Measurements from ENCODE around the gene LEAP2.

LEAP2 gene

GRCh38 chr5:132873119-132873929, at the start of gene LEAP2:
Gene LEAP2, plus strand, starts transcription at chr5:132873668. Its CDS starts 27 bp downstream, at chr5:132873695.
- Mint-ChIP-seq H3K9me3 (no peaks in the 10 kb centered on the region), H3K36me3 (peaks cover 66% of the 10 kb centered on the region), H3K4me3 (no peak within 1 kb of the TSS), H3K27ac (peak within 1 kb of the TSS; percentile 55), H3K4me1 (peaks cover 6% of the 10 kb centered on the region)
- ATAC-seq (no peak), DNase-seq (ENCODE audit: low spot score in 2 of 2) (no peak)

GRCh38 chr5:132824426-132824825, 49.0 kb upstream of the LEAP2 start:
- DNase-seq (ENCODE audit: low spot score in 2 of 2) (no peak), ATAC-seq (no peak)
- Mint-ChIP-seq H3K4me1 (peaks cover 12% of the 10 kb centered on the region), H3K27ac (no peak overlapping the region), H3K9me3 (no peaks in the 10 kb centered on the region), H3K36me3 (no peaks in the 10 kb centered on the region), H3K4me3 (peak overlapping the region; percentile 45)

GRCh38 chr5:132825033-132825833, 48.2 kb upstream of the LEAP2 start:
- H3K36me3 Mint-ChIP-seq: no peaks in the 10 kb centered on the region
- ATAC-seq (peak; percentile 8), DNase-seq (ENCODE audit: low spot score in 2 of 2) (no peak)
- no peak overlapping the region for H3K27ac Mint-ChIP-seq
- H3K4me1 Mint-ChIP-seq: peaks cover 13% of the 10 kb centered on the region
- H3K4me3 Mint-ChIP-seq: peak overlapping the region; percentile 45
- H3K9me3 Mint-ChIP-seq: no peaks in the 10 kb centered on the region

DNA sequence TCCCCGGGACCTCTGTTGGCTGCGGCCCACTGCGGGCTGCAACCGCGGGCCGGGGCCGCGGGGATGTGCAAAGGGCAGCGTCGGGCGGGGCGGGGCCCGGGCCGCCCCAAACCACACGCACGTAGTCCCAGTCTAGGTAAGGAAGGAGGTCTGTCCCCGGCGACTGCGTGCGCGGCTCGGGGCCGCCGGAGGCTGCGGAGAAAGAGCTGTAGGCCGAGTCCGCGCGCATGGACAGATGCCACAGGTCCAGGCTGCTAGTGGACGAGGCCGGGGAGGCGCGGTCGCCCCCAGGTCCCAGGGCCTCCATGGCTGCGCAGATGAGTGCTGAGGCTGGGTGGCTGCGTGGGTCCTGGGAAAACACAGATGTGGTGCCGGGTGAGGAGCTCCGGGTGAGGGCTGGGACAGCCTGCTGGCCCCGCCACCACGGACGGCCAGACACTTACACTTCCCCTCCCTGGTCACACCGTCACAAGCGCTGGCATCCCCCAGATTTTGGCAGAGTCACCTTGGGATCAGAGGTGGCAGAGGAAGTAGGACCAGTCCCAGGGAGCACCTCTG, 47.6 kb upstream of the LEAP2 start:
- peak; percentile 49 for ATAC-seq
- Mint-ChIP-seq H3K4me3 (peak overlapping the region; percentile 45), H3K27ac (no peak overlapping the region), H3K4me1 (peaks cover 11% of the 10 kb centered on the region), H3K9me3 (no peaks in the 10 kb centered on the region), H3K36me3 (no peaks in the 10 kb centered on the region)
- DNase-seq (ENCODE audit: low spot score in 2 of 2): no peak

GRCh38 chr5:132826424-132827082, 46.9 kb upstream of the LEAP2 start:
- DNase-seq (ENCODE audit: low spot score in 2 of 2) (no peak), ATAC-seq (no peak)
- peaks cover 17% of the 10 kb centered on the region for H3K4me1 Mint-ChIP-seq
- H3K36me3 Mint-ChIP-seq: no peaks in the 10 kb centered on the region
- H3K4me3 Mint-ChIP-seq: peak overlapping the region; percentile 45
- no peaks in the 10 kb centered on the region for H3K9me3 Mint-ChIP-seq
- H3K27ac Mint-ChIP-seq: no peak overlapping the region

DNA sequence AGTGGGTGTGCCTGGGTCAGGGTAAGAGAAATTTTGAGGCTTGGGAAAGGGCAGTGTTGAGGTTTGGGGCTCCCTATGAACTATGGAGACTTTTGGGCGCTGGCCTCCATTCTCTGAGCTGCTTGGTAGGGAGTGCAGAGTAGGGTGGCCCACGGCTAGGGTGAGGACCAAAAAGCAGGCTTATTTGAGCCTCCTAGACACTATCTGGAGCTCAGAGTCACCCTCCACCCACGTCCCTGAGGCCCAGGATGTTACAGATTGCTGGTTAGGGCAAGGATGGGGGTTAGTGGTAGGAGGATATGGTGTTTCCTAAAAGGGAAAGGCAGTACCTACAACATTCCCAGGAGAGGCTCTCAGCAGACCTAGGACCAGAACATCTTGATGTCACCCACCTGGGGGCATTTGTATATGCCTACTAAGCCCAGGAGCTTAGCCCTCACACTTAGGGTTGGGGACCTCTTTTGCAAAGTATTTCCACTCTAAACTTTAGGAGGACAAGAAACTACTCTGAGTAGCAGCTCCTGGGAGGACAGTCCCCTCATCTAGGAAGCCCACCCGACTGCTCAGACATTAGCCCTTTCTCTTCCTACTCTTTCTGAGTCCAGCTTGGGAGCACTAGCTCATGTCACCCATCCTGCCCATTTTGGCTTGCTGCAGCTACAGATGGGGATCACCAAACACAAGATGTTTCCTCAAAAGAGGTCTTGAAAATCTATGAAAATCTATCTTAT, 45.4 kb upstream of the LEAP2 start:
- H3K36me3 Mint-ChIP-seq: no peaks in the 10 kb centered on the region
- no peak for DNase-seq (ENCODE audit: low spot score in 2 of 2)
- no peak for ATAC-seq
- no peak overlapping the region for H3K4me3 Mint-ChIP-seq
- peaks cover 17% of the 10 kb centered on the region for H3K4me1 Mint-ChIP-seq
- H3K9me3 Mint-ChIP-seq: no peaks in the 10 kb centered on the region
- H3K27ac Mint-ChIP-seq: no peak overlapping the region

GRCh38 chr5:132828846-132829494, 44.5 kb upstream of the LEAP2 start:
- no peak for ATAC-seq
- DNase-seq (ENCODE audit: low spot score in 2 of 2): no peak
- peak overlapping the region; percentile 77 for H3K4me3 Mint-ChIP-seq
- H3K36me3 Mint-ChIP-seq: no peaks in the 10 kb centered on the region
- H3K9me3 Mint-ChIP-seq: no peaks in the 10 kb centered on the region
- H3K27ac Mint-ChIP-seq: no peak overlapping the region
- peaks cover 17% of the 10 kb centered on the region for H3K4me1 Mint-ChIP-seq

- ATAC-seq (peak; percentile 87), DNase-seq (ENCODE audit: low spot score in 2 of 2) (peak; percentile 67 to 86)
- no peaks in the 10 kb centered on the region for H3K36me3 Mint-ChIP-seq
- H3K9me3 Mint-ChIP-seq: no peaks in the 10 kb centered on the region
- H3K4me3 Mint-ChIP-seq: peak overlapping the region; percentile 77
- H3K4me1 Mint-ChIP-seq: peaks cover 17% of the 10 kb centered on the region
- H3K27ac Mint-ChIP-seq: peak overlapping the region; percentile 72
These were observed 43.6 kb upstream of the LEAP2 start for GRCh38 chr5:132829742-132830435.

- no peak for DNase-seq (ENCODE audit: low spot score in 2 of 2)
- no peaks in the 10 kb centered on the region for H3K36me3 Mint-ChIP-seq
- ATAC-seq: peak; percentile 63
- H3K9me3 Mint-ChIP-seq: no peaks in the 10 kb centered on the region
- peak within 1 kb of the TSS; percentile 72 for H3K27ac Mint-ChIP-seq
- peak within 1 kb of the TSS; percentile 77 for H3K4me3 Mint-ChIP-seq
- peaks cover 17% of the 10 kb centered on the region for H3K4me1 Mint-ChIP-seq
These were observed 42.9 kb upstream of the LEAP2 start, which contains the start of gene SHROOM1 for GRCh38 chr5:132830436-132831094. Gene SHROOM1, minus strand, starts transcription at chr5:132830647. Its CDS starts 4,507 bp downstream, at chr5:132826140.

- H3K36me3 Mint-ChIP-seq: no peaks in the 10 kb centered on the region
- H3K4me3 Mint-ChIP-seq: peak overlapping the region; percentile 77
- ATAC-seq (no peak), DNase-seq (ENCODE audit: low spot score in 2 of 2) (no peak)
- H3K27ac Mint-ChIP-seq: no peak overlapping the region
- no peaks in the 10 kb centered on the region for H3K9me3 Mint-ChIP-seq
- peaks cover 17% of the 10 kb centered on the region for H3K4me1 Mint-ChIP-seq
These were observed 42.2 kb upstream of the LEAP2 start for GRCh38 chr5:132831095-132831860.

DNA sequence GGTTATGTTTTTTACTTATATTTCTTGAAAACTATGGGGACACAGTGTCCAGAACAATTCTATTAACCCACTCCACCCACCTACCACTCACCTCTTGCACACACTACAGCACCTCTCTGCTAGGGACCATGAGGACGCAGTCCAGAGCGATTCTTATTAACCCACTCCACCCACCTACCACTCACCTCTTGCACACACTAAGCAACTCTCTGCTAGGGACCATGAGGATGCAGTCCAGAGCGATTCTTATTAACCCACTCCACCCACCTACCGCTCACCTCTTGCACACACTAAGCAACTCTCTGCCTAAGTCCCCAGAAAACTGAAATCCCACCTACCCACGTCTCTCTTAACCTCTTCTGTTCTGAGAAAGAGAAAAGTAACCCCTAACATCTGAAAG, 40.9 kb upstream of the LEAP2 start:
- H3K9me3 Mint-ChIP-seq: no peaks in the 10 kb centered on the region
- ATAC-seq (no peak), DNase-seq (ENCODE audit: low spot score in 2 of 2) (no peak)
- H3K27ac Mint-ChIP-seq: no peak overlapping the region
- peaks cover 17% of the 10 kb centered on the region for H3K4me1 Mint-ChIP-seq
- no peak overlapping the region for H3K4me3 Mint-ChIP-seq
- H3K36me3 Mint-ChIP-seq: no peaks in the 10 kb centered on the region

DNA sequence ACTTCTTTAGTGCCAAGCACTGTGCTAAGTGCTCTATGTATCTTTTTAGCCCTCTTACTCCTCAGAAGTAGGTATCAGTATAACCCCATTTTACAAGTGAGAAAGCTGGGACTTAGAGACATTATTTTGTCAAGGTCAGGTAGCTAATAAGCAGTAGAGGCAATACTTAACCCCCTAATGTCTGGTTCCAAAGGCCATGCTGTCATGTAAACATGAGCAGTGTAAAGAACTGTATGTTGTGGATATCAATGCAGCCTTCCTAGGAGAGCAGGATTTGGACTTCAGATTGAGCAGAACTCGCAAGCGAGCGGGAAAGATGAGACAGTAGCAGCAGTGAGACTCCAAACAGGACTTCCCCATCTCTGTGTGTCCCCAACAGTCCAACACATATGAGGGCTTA, 39.4 kb upstream of the LEAP2 start:
- H3K4me3 Mint-ChIP-seq: no peak overlapping the region

GRCh38 chr5:132836852-132837251, 36.6 kb upstream of the LEAP2 start:
- H3K9me3 Mint-ChIP-seq: no peaks in the 10 kb centered on the region
- no peak overlapping the region for H3K4me3 Mint-ChIP-seq
- H3K36me3 Mint-ChIP-seq: no peaks in the 10 kb centered on the region
- DNase-seq (ENCODE audit: low spot score in 2 of 2) (no peak), ATAC-seq (no peak)
- no peak overlapping the region for H3K27ac Mint-ChIP-seq
- H3K4me1 Mint-ChIP-seq: no peaks in the 10 kb centered on the region

More for the DNA sequence above, 39.4 kb upstream of the LEAP2 start:
- no peaks in the 10 kb centered on the region for H3K9me3 Mint-ChIP-seq
- peaks cover 17% of the 10 kb centered on the region for H3K4me1 Mint-ChIP-seq
- no peak for DNase-seq (ENCODE audit: low spot score in 2 of 2)
- no peaks in the 10 kb centered on the region for H3K36me3 Mint-ChIP-seq
- no peak for ATAC-seq
- H3K27ac Mint-ChIP-seq: no peak overlapping the region
